OCI-LY7 (cell line): ENCODE data around the gene CBX2.

ENCODE experiments used
- CTCF ChIP-seq: fragments of 200-600 bp; sonication (generic); conservative IDR thresholded peaks from 2 replicates; pipeline ENCODE4 v1.5.1; 2014; ENCODE audit warnings: mild to moderate bottlenecking, antibody characterized with exemption, low read length, moderate library complexity, mixed read lengths
- EZH2phosphoT487 ChIP-seq: fragments of 200-600 bp; sonication (generic); IDR thresholded peaks from 2 replicates; pipeline ENCODE4 v1.6.1; 2018; ENCODE audit warnings: low read depth, borderline replicate concordance, mild to moderate bottlenecking, mixed run types, antibody characterized with exemption, low read length, moderate library complexity, mixed read lengths

- TF ChIP-seq CTCF (no peak), EZH2phosphoT487 (no peak)
Observed at GRCh38 chr17:79819534-79820276, 41.8 kb downstream of the CBX2 start.
